Measurements from ENCODE around the gene HPN. TPM values are rescaled to one million over a fixed set of nuclear protein-coding genes. Genes with fewer than 3 reads are reported as not detected.
"Not testable (repeated sequence)": the region's sequence is repeated elsewhere in the genome, so short reads cannot be mapped to it uniquely, and the experiment has no call there.

The HPN gene
- total RNA-seq, 1 donor from 2014 or later = 3.4 TPM

- Histone ChIP-seq H3K4me3 (no peak overlapping the region), H3K36me3 (peaks cover 74% of the 10 kb centered on the region), H3K27ac (replicated peaks) (peak overlapping the region; percentile 58), H3K4me1 (peaks cover 37% of the 10 kb centered on the region), H3K9me3 (replicated peaks) (no peaks in the 10 kb centered on the region), H3K27me3 (ENCODE audit: low read depth) (no peaks in the 10 kb centered on the region)
- DNase-seq = peak; percentile 76
- intact Hi-C loops (cut with micrococcal nuclease) = loop anchor here (2.0 kb wide), 1 partner anchor 40 kb away; no protein-coding TSS in a partner anchor
- peak; percentile 97 for TF ChIP-seq CTCF (IDR thresholded peaks at IDR 0.05; ENCODE audit: borderline replicate concordance)
Observed at GRCh38 chr19:35013041-35013819, 28.3 kb upstream of the HPN start.

GRCh38 chr19:35013820-35014754 is 27.4 kb upstream of the HPN start:
- H3K36me3 ChIP-seq = peaks cover 81% of the 10 kb centered on the region
- no peaks in the 10 kb centered on the region for H3K27me3 ChIP-seq (ENCODE audit: low read depth)
- H3K4me1 ChIP-seq = peaks cover 32% of the 10 kb centered on the region
- DNase-seq = no peak
- H3K4me3 ChIP-seq = no peak overlapping the region
- intact Hi-C loops (cut with micrococcal nuclease) = loop anchor here (2.0 kb wide), 1 partner anchor 41 kb away; no protein-coding TSS in a partner anchor
- no peaks in the 10 kb centered on the region for H3K9me3 ChIP-seq (replicated peaks)
- TF ChIP-seq CTCF (IDR thresholded peaks at IDR 0.05; ENCODE audit: borderline replicate concordance) = no peak
- peak overlapping the region; percentile 12 for H3K27ac ChIP-seq (replicated peaks)

GRCh38 chr19:35014774-35015173 is 26.7 kb upstream of the HPN start:
- DNase-seq; H3K4me3 ChIP-seq; intact Hi-C loops (cut with micrococcal nuclease); H3K27ac ChIP-seq (replicated peaks); H3K9me3 ChIP-seq (replicated peaks); H3K27me3 ChIP-seq (ENCODE audit: low read depth): not testable (repeated sequence)
- H3K36me3 ChIP-seq = peaks cover 81% of the 10 kb centered on the region
- peaks cover 26% of the 10 kb centered on the region for H3K4me1 ChIP-seq

- Histone ChIP-seq H3K4me3 (no peak overlapping the region), H3K36me3 (peaks cover 81% of the 10 kb centered on the region), H3K9me3 (replicated peaks) (no peaks in the 10 kb centered on the region), H3K27me3 (ENCODE audit: low read depth) (no peaks in the 10 kb centered on the region), H3K4me1 (peaks cover 26% of the 10 kb centered on the region), H3K27ac (replicated peaks) (no peak overlapping the region)
- intact Hi-C loops (cut with micrococcal nuclease) = no loop called here
- no peak for DNase-seq
- TF ChIP-seq CTCF (IDR thresholded peaks at IDR 0.05; ENCODE audit: borderline replicate concordance) = no peak
Observed at GRCh38 chr19:35015270-35015953, 26.1 kb upstream of the HPN start.

GRCh38 chr19:35015954-35016351 is 25.6 kb upstream of the HPN start:
- no peaks in the 10 kb centered on the region for H3K9me3 ChIP-seq (replicated peaks)
- intact Hi-C loops (cut with micrococcal nuclease) = no loop called here
- no peak for TF ChIP-seq CTCF (IDR thresholded peaks at IDR 0.05; ENCODE audit: borderline replicate concordance)
- peaks cover 81% of the 10 kb centered on the region for H3K36me3 ChIP-seq
- no peak for DNase-seq
- no peak overlapping the region for H3K4me3 ChIP-seq
- H3K27me3 ChIP-seq (ENCODE audit: low read depth) = no peaks in the 10 kb centered on the region
- peaks cover 26% of the 10 kb centered on the region for H3K4me1 ChIP-seq
- H3K27ac ChIP-seq (replicated peaks) = no peak overlapping the region
